IMR-90 (cell line): ENCODE measurements around the gene BTBD2. TPM values are rescaled to one million over a fixed set of nuclear protein-coding genes. Genes with fewer than 3 reads are reported as not detected.
A peak's percentile ranks its signal among the peaks of the same experiment; 100 is the strongest.
"Not testable (repeated sequence)": the region's sequence is repeated elsewhere in the genome, so short reads cannot be mapped to it uniquely, and the experiment has no call there.

Experiments used
- ATAC-seq: fragments of 200-7000 bp; cut with Tn5 transposase; 2 replicates; pipeline ENCODE4 v1.9.1; 2020; ENCODE audit warnings: low read depth, mild to moderate bottlenecking, moderate library complexity
- BruUV-seq: library from RNA; stranded (reverse); fragments of 400-500 nt; replicated peaks from 2 replicates; lab custom pipeline; 2021; lab: Mats Ljungman, UMichigan
- CTCF ChIA-PET: fragments of 300-600 bp; formaldehyde crosslinking; extraction: SDS; loops from one replicate; lab custom pipeline; 2021; ENCODE audit warnings: antibody characterized with exemption; lab: Yijun Ruan, JAX
- POLR2A ChIA-PET: fragments of 300-600 bp; sonication (Branson Sonifier 250); formaldehyde crosslinking; loops from one replicate; lab custom pipeline; 2022; ENCODE audit warnings: antibody characterized with exemption; ENCODE audit not compliant: unreplicated experiment; lab: Charles Lee
- DNase-seq: peaks from one replicate; pipeline ENCODE4 v3.0.0; 2013
- H2AFZ ChIP-seq: replicated peaks from 2 replicates; pipeline ENCODE3; 2013; ENCODE audit warnings: low read length, mild to moderate bottlenecking; ENCODE audit not compliant: poor library complexity
- H2AK5ac ChIP-seq: 2 replicates; pipeline ENCODE4 v1.6.1; 2013; ENCODE audit warnings: low read depth, low read length, inconsistent platforms
- H2AK9ac ChIP-seq: replicated peaks from 2 replicates; pipeline ENCODE3; 2013; ENCODE audit warnings: mild to moderate bottlenecking, low read depth, low read length, moderate library complexity; ENCODE audit not compliant: poor library complexity
- H2BK120ac ChIP-seq: 2 replicates; pipeline ENCODE4 v1.6.1; 2013; ENCODE audit warnings: low read depth, low read length, inconsistent platforms
- H2BK15ac ChIP-seq: 3 replicates; pipeline ENCODE4 v1.6.1; 2013; ENCODE audit warnings: low read depth, low read length, inconsistent platforms
- H2BK20ac ChIP-seq: 2 replicates; pipeline ENCODE4 v1.6.1; 2013; ENCODE audit warnings: low read depth, mild to moderate bottlenecking, inconsistent platforms, low read length, moderate library complexity
- H2BK5ac ChIP-seq: 2 replicates; pipeline ENCODE4 v1.6.1; 2013; ENCODE audit warnings: mild to moderate bottlenecking, low read depth, low read length, inconsistent platforms; ENCODE audit not compliant: poor library complexity, severe bottlenecking
- H3K14ac ChIP-seq: replicated peaks from 2 replicates; pipeline ENCODE4 v1.6.1; 2013; ENCODE audit warnings: low read depth, low read length, inconsistent platforms
- H3K18ac ChIP-seq: 2 replicates; pipeline ENCODE4 v1.6.1; 2013; ENCODE audit warnings: low read depth, low read length, control low read depth
- H3K23ac ChIP-seq: 2 replicates; pipeline ENCODE4 v1.6.1; 2013; ENCODE audit warnings: low read depth, low read length, inconsistent platforms
- H3K27ac ChIP-seq: 2 replicates; pipeline ENCODE4 v1.5.1; 2013; ENCODE audit warnings: mild to moderate bottlenecking, control low read depth, low read length; ENCODE audit not compliant: insufficient read depth
- H3K27me3 ChIP-seq: 2 replicates; pipeline ENCODE4 v1.6.1; 2013; ENCODE audit warnings: low read length; ENCODE audit not compliant: control insufficient read depth, insufficient read depth
- H3K36me3 ChIP-seq: 2 replicates; pipeline ENCODE4 v1.6.1; 2013; ENCODE audit warnings: low read length, mixed read lengths; ENCODE audit not compliant: control insufficient read depth, insufficient read depth
- H3K4ac ChIP-seq: 2 replicates; pipeline ENCODE4 v1.6.1; 2013; ENCODE audit warnings: low read depth, low read length, inconsistent platforms
- H3K4me1 ChIP-seq: 2 replicates; pipeline ENCODE4 v1.6.1; 2013; ENCODE audit warnings: low read length, mixed read lengths; ENCODE audit not compliant: control insufficient read depth, insufficient read depth
- H3K4me2 ChIP-seq: 2 replicates; pipeline ENCODE4 v1.6.1; 2013; ENCODE audit warnings: low read depth, mild to moderate bottlenecking, control low read depth, low read length, moderate library complexity
- H3K4me3 ChIP-seq: 2 replicates; pipeline ENCODE4 v1.5.1; 2013; ENCODE audit warnings: low read depth, mild to moderate bottlenecking, control low read depth, low read length, moderate library complexity; ENCODE audit not compliant: insufficient read depth
- H3K56ac ChIP-seq: 2 replicates; pipeline ENCODE4 v1.6.1; 2013; ENCODE audit warnings: low read length, inconsistent platforms; ENCODE audit not compliant: insufficient read depth; ENCODE audit errors: extremely low read depth
- H3K79me1 ChIP-seq, 2 experiments: 2 replicates each; pipeline ENCODE4 v1.6.1; 2013; ENCODE audit warnings: low read length in 2 of 2, inconsistent platforms in 1 of 2, low read depth in 1 of 2
- H3K9ac ChIP-seq: 2 replicates; pipeline ENCODE4 v1.6.1; 2013; ENCODE audit warnings: low read depth, low read length, control low read depth
- H3K9me1 ChIP-seq: 2 replicates; pipeline ENCODE4 v1.6.1; 2013; ENCODE audit warnings: low read length, inconsistent platforms; ENCODE audit not compliant: insufficient read depth
- H3K9me3 ChIP-seq: 2 replicates; pipeline ENCODE4 v1.6.1; 2013; ENCODE audit warnings: low read length; ENCODE audit not compliant: control insufficient read depth, insufficient read depth
- H4K20me1 ChIP-seq: 2 replicates; pipeline ENCODE4 v1.6.1; 2013; ENCODE audit warnings: low read length, inconsistent platforms; ENCODE audit not compliant: insufficient read depth
- H4K5ac ChIP-seq: 2 replicates; pipeline ENCODE4 v1.6.1; 2013; ENCODE audit warnings: mild to moderate bottlenecking, low read depth, low read length, control low read depth
- H4K8ac ChIP-seq, 2 experiments: 2 replicates each; pipeline ENCODE4 v1.6.1; 2013; ENCODE audit warnings: low read depth in 2 of 2, low read length in 2 of 2, control low read depth in 1 of 2, inconsistent platforms in 1 of 2
- H4K91ac ChIP-seq: 2 replicates; pipeline ENCODE4 v1.6.1; 2013; ENCODE audit warnings: low read depth, low read length, inconsistent platforms; ENCODE audit not compliant: insufficient read depth
- CEBPB ChIP-seq: IDR thresholded peaks from 2 replicates; pipeline ENCODE4 v1.6.1; 2012; ENCODE audit warnings: low read depth, low read length, improper control_type of control experiment
- MAFK ChIP-seq: IDR thresholded peaks from 2 replicates; pipeline ENCODE4 v1.6.1; 2012; ENCODE audit warnings: low read depth, low read length, improper control_type of control experiment
- MAZ ChIP-seq: IDR thresholded peaks from 2 replicates; pipeline ENCODE4 v1.6.1; 2012; ENCODE audit warnings: low read depth, mild to moderate bottlenecking, low read length, improper control_type of control experiment, moderate library complexity, borderline replicate concordance
- RAD21 ChIP-seq: IDR thresholded peaks from 2 replicates; pipeline ENCODE4 v1.6.1; 2012; ENCODE audit warnings: low read length, improper control_type of control experiment
- RCOR1 ChIP-seq: IDR thresholded peaks from 2 replicates; pipeline ENCODE4 v1.6.1; 2012; ENCODE audit warnings: mild to moderate bottlenecking, low read length, improper control_type of control experiment; ENCODE audit not compliant: insufficient replicate concordance
- SMC3 ChIP-seq: fragments of 150-350 bp; IDR thresholded peaks from 2 replicates; pipeline ENCODE4 v1.6.1; 2016; ENCODE audit warnings: low read depth, mild to moderate bottlenecking, antibody characterized with exemption, low read length, moderate library complexity
- USF2 ChIP-seq: fragments of 150-350 bp; IDR thresholded peaks from 2 replicates; pipeline ENCODE4 v1.6.1; 2017; ENCODE audit warnings: mild to moderate bottlenecking, antibody characterized with exemption, low read length, low read depth
- WGBS, 2 experiments: methylation state at CpG; one replicate each; pipeline versions ENCODE4 v1.1.5 to v1.1.7; 2013; ENCODE audit warnings: missing lambda C conversion rate in 2 of 2; ENCODE audit not compliant: insufficient read length in 1 of 2; ENCODE audit errors: extremely low coverage in 2 of 2; 5-methylcytosine and 5-hydroxymethylcytosine counted together
- dilution Hi-C: fragments of 300-500 bp; cut with HindIII; formaldehyde crosslinking; loops from one replicate; pipeline ENCODE4 v1.14.3; 2018; ENCODE audit warnings: low sequenced_read_pairs; ENCODE audit not compliant: unreplicated experiment
- in situ Hi-C: fragments of 300-500 bp; cut with MboI; formaldehyde crosslinking; loops from 3 replicates; pipeline ENCODE4 v1.14.3; 2019; ENCODE audit warnings: low sequenced_read_pairs, inconsistent platforms, mixed read lengths
- intact Hi-C: fragments of 100-400 bp; cut with micrococcal nuclease; formaldehyde crosslinking; loops from 2 replicates; pipeline ENCODE4 v1.10.0; 2022
- polyA plus RNA-seq, 3 experiments: library from polyadenylated mRNA; depleted of rRNA; stranded (reverse); fragments of >200 nt; gene quantifications; 2 replicates each; pipeline ENCODE4 v1.2.3, GENCODE V29; 2012; ENCODE audit warnings: low replicate concordance in 1 of 3
- total RNA-seq: library from RNA; depleted of rRNA; stranded (reverse); fragments of >200 nt; gene quantifications from 2 replicates; pipeline ENCODE4 v1.2.3, GENCODE V29; 2012

Gene BTBD2
- total and polyA plus RNA-seq, 2 of the 4 experiments (the other 2 are of a cell fraction) = 24.4 to 65.7 TPM

- Histone ChIP-seq H4K8ac (no peak overlapping the region), H2BK120ac (no peak overlapping the region), H2BK20ac (no peak overlapping the region), H3K36me3 (peaks cover 11% of the 10 kb centered on the region), H2AK9ac (peak overlapping the region; percentile 88), H3K14ac (no peak overlapping the region), H3K4me3 (no peak overlapping the region), H2AFZ (peak overlapping the region; percentile 51), H3K4me2 (no peak overlapping the region), H3K23ac (no peak overlapping the region), H3K4me1 (peaks cover 9% of the 10 kb centered on the region), H3K9ac (no peak overlapping the region), H3K79me1 (no peaks in the 10 kb centered on the region), H3K27ac (no peak overlapping the region), H2BK5ac (no peak overlapping the region), H3K9me3 (peaks cover 7% of the 10 kb centered on the region), H4K5ac (no peak overlapping the region), H3K18ac (no peak overlapping the region), H2BK15ac (no peak overlapping the region), H4K91ac (no peak overlapping the region), H3K4ac (no peak overlapping the region), H3K56ac (no peak overlapping the region), H2AK5ac (peak overlapping the region; percentile 39; the same call in 1 of the 2 replicates), H3K9me1 (no peaks in the 10 kb centered on the region), H3K27me3 (no peaks in the 10 kb centered on the region), H4K20me1 (no peaks in the 10 kb centered on the region; the same call in none of the 2 replicates)
- ChIA-PET POLR2A (no interaction called here), CTCF (no interaction called here)
- DNase-seq (peak; percentile 8), ATAC-seq (peak; percentile 29; the same call in 1 of the 2 replicates)
- TF ChIP-seq RAD21 = no peak
- TF ChIP-seq USF2 = no peak
- no peak for TF ChIP-seq SMC3
- TF ChIP-seq MAZ = no peak
- no peak for TF ChIP-seq RCOR1
- no peak for TF ChIP-seq MAFK
- TF ChIP-seq CEBPB = no peak
- no TSS peak for BruUV-seq
- WGBS, 2 experiments = 42% methylated on average over 21 of the region's 34 CpGs; no CpG with 5 or more reads in 1 of the 2 experiments
- dilution Hi-C loops = no loop called here
- intact Hi-C loops = no loop called here
- in situ Hi-C loops = no loop called here
Observed at GRCh38 chr19:2034729-2035589, 19.4 kb upstream of the BTBD2 start.

GRCh38 chr19:2034253-2034652 lies 18.7 kb upstream of the BTBD2 start:
- H2AFZ ChIP-seq, BruUV-seq, H4K8ac ChIP-seq, H2AK9ac ChIP-seq, in situ Hi-C loops, H4K5ac ChIP-seq, H2BK20ac ChIP-seq, H3K9me1 ChIP-seq, H3K4me3 ChIP-seq, CTCF ChIA-PET, H3K23ac ChIP-seq, intact Hi-C loops, DNase-seq, H3K18ac ChIP-seq, H2BK5ac ChIP-seq, ATAC-seq, H2AK5ac ChIP-seq, H4K20me1 ChIP-seq, H3K4me2 ChIP-seq, H3K14ac ChIP-seq, POLR2A ChIA-PET, H3K9ac ChIP-seq, H3K36me3 ChIP-seq, H3K4me1 ChIP-seq, H2BK15ac ChIP-seq, H3K56ac ChIP-seq, H3K27me3 ChIP-seq, H2BK120ac ChIP-seq, H3K9me3 ChIP-seq, H3K27ac ChIP-seq, H3K79me1 ChIP-seq, H4K91ac ChIP-seq, H3K4ac ChIP-seq, dilution Hi-C loops: not testable (repeated sequence)
- 92% methylated on average over 9 of the region's 15 CpGs; no CpG with 5 or more reads in 1 of the 2 experiments for WGBS, 2 experiments
